Small intestine (tissue), 7 donors: ENCODE results near the gene EYS. TPM values are rescaled to one million over a fixed set of nuclear protein-coding genes. Genes with fewer than 3 reads are reported as not detected.

Experiments used
- DNase-seq, 2 donors: peaks; one replicate each; pipeline versions ENCODE4 v3.0.0 to v3.0.0-alpha.2; 2013
- FAIRE-seq: peaks from 2 replicates; lab custom pipeline; 2012; peaks lifted over from hg19 to GRCh38; lab: Jason Lieb, UNC
- H3K27ac ChIP-seq, 3 donors: one replicate each; pipeline ENCODE4 v1.5.1; 2013; ENCODE audit warnings: low read length in 2 of 3, mild to moderate bottlenecking in 2 of 3, control low read depth in 1 of 3, inconsistent platforms in 1 of 3, low read depth in 1 of 3, moderate library complexity in 1 of 3
- H3K27me3 ChIP-seq, 3 donors: one replicate each; pipeline ENCODE4 v1.6.1; 2013; ENCODE audit warnings: low read length in 3 of 3, inconsistent platforms in 1 of 3; ENCODE audit not compliant: control insufficient read depth in 3 of 3, insufficient read depth in 3 of 3
- H3K36me3 ChIP-seq, 3 donors: one replicate each; pipeline ENCODE4 v1.6.1; 2013; ENCODE audit warnings: low read length in 3 of 3, inconsistent platforms in 1 of 3, low read depth in 1 of 3, mild to moderate bottlenecking in 1 of 3, moderate library complexity in 1 of 3; ENCODE audit not compliant: control insufficient read depth in 3 of 3, insufficient read depth in 2 of 3
- H3K4me1 ChIP-seq, 3 donors: one replicate each; pipeline ENCODE4 v1.6.1; 2013; ENCODE audit warnings: low read length in 2 of 3, inconsistent platforms in 1 of 3, low read depth in 1 of 3, mild to moderate bottlenecking in 1 of 3, moderate library complexity in 1 of 3; ENCODE audit not compliant: control insufficient read depth in 3 of 3, insufficient read depth in 2 of 3
- H3K4me3 ChIP-seq, 3 donors: one replicate each; pipeline ENCODE4 v1.5.1; 2013; ENCODE audit warnings: low read length in 3 of 3, control low read depth in 1 of 3, inconsistent platforms in 1 of 3, low read depth in 1 of 3, mild to moderate bottlenecking in 1 of 3, moderate library complexity in 1 of 3
- H3K9me3 ChIP-seq, 2 donors: one replicate each; pipeline ENCODE4 v1.6.1; 2013; ENCODE audit warnings: low read depth in 1 of 2, low read length in 1 of 2; ENCODE audit not compliant: control insufficient read depth in 2 of 2, insufficient read depth in 1 of 2
- WGBS, 3 donors: extraction: QIAGEN DNeasy Blood & Tissue Kit; methylation state at CpG; one replicate each; pipeline ENCODE4 v1.1.7; 2013; 5-methylcytosine and 5-hydroxymethylcytosine counted together
- polyA plus RNA-seq, 4 donors: library from polyadenylated mRNA; stranded (reverse) in 3 of 4; unstranded in 1 of 4; fragments of 200-250 nt in 3 of 4; fragments of 120-200 nt in 1 of 4; gene quantifications; one replicate each; pipeline versions ENCODE4 v1.2.1 to v1.2.3, GENCODE V29; 2013
- donor health status: healthy with polysubstance abuse.
- donor health status: control.
- donor health status: control.
- donor health status: Bipolar disorder and iron deficiency.
- donor health status: healthy.

Gene EYS
- polyA plus RNA-seq, 4 donors = 0.78 TPM; not detected in 3

- FAIRE-seq = no peak
- H3K27ac ChIP-seq = peak overlapping the region in 1 of 3 donors; percentile 9
Observed at GRCh38 chr6:64504503-64504902, 1202.5 kb downstream of the EYS start.

GRCh38 chr6:64502801-64503200 lies 1204.2 kb downstream of the EYS start:
- Histone ChIP-seq H3K27ac (no peak overlapping the region), H3K4me3 (no peak overlapping the region), H3K27me3 (no peaks in the 10 kb centered on the region), H3K9me3 (no peaks in the 10 kb centered on the region), H3K36me3 (no peaks in the 10 kb centered on the region), H3K4me1 (no peaks in the 10 kb centered on the region)
- no peak for DNase-seq
- FAIRE-seq = no peak
- WGBS, 3 donors = 32 to 47% (median 40%) methylated on average over 2 of the region's 2 CpGs

More at GRCh38 chr6:64504503-64504902, 1202.5 kb downstream of the EYS start:
- no peaks in the 10 kb centered on the region for H3K9me3 ChIP-seq
- H3K36me3 ChIP-seq = no peaks in the 10 kb centered on the region
- H3K27me3 ChIP-seq = no peaks in the 10 kb centered on the region
- no peak overlapping the region for H3K4me3 ChIP-seq
- DNase-seq = no peak
- 45 to 63% (median 48%) methylated on average over 2 of the region's 2 CpGs for WGBS, 3 donors
- no peaks in the 10 kb centered on the region for H3K4me1 ChIP-seq

- H3K27me3 ChIP-seq = no peaks in the 10 kb centered on the region
- H3K27ac ChIP-seq = no peak overlapping the region
- FAIRE-seq (no peak), DNase-seq (no peak)
- H3K4me3 ChIP-seq = no peak overlapping the region
- H3K9me3 ChIP-seq = no peaks in the 10 kb centered on the region
- WGBS, 3 donors = 94 to 97% (median 95%) methylated on average over 2 of the region's 2 CpGs
- H3K4me1 ChIP-seq = no peaks in the 10 kb centered on the region
- H3K36me3 ChIP-seq = no peaks in the 10 kb centered on the region
Observed at GRCh38 chr6:64497634-64498033, 1209.4 kb downstream of the EYS start.

GRCh38 chr6:64489763-64490162 lies 1217.3 kb downstream of the EYS start:
- no peak overlapping the region for H3K27ac ChIP-seq
- 23 to 55% (median 48%) methylated on average over 2 of the region's 2 CpGs for WGBS, 3 donors

GRCh38 chr6:64486578-64487351 lies 1220.3 kb downstream of the EYS start:
- Histone ChIP-seq H3K4me3 (no peak overlapping the region), H3K9me3 (no peaks in the 10 kb centered on the region), H3K27me3 (no peaks in the 10 kb centered on the region), H3K36me3 (no peaks in the 10 kb centered on the region), H3K27ac (no peak overlapping the region), H3K4me1 (no peaks in the 10 kb centered on the region)
- WGBS, 3 donors = 72 to 77% (median 74%) methylated on average over 3 of the region's 3 CpGs
- no peak for DNase-seq
- FAIRE-seq = no peak

More at GRCh38 chr6:64489763-64490162, 1217.3 kb downstream of the EYS start:
- FAIRE-seq (no peak), DNase-seq (no peak)
- Histone ChIP-seq H3K4me3 (no peak overlapping the region), H3K27me3 (no peaks in the 10 kb centered on the region), H3K36me3 (no peaks in the 10 kb centered on the region), H3K4me1 (no peaks in the 10 kb centered on the region), H3K9me3 (no peaks in the 10 kb centered on the region)

- FAIRE-seq (no peak), DNase-seq (no peak)
- Histone ChIP-seq H3K27me3 (no peaks in the 10 kb centered on the region), H3K36me3 (no peaks in the 10 kb centered on the region), H3K4me1 (no peaks in the 10 kb centered on the region), H3K4me3 (no peak overlapping the region), H3K9me3 (no peaks in the 10 kb centered on the region), H3K27ac (no peak overlapping the region)
- 68 to 86% (median 76%) methylated on average over 2 of the region's 2 CpGs for WGBS, 3 donors
Observed at GRCh38 chr6:64483956-64484499, 1223.0 kb downstream of the EYS start.

- 54 to 69% (median 62%) methylated on average over 2 of the region's 2 CpGs for WGBS, 3 donors
- Histone ChIP-seq H3K9me3 (no peaks in the 10 kb centered on the region), H3K4me3 (no peak overlapping the region), H3K4me1 (no peaks in the 10 kb centered on the region), H3K27me3 (no peaks in the 10 kb centered on the region), H3K36me3 (no peaks in the 10 kb centered on the region), H3K27ac (no peak overlapping the region)
- DNase-seq = no peak
- no peak for FAIRE-seq
Observed at GRCh38 chr6:64482631-64483030, 1224.4 kb downstream of the EYS start.

- Histone ChIP-seq H3K9me3 (no peaks in the 10 kb centered on the region), H3K36me3 (no peaks in the 10 kb centered on the region), H3K27me3 (no peaks in the 10 kb centered on the region), H3K4me3 (no peak overlapping the region), H3K27ac (no peak overlapping the region), H3K4me1 (no peaks in the 10 kb centered on the region)
- FAIRE-seq (no peak), DNase-seq (no peak)
- WGBS, 3 donors = 68 to 84% (median 72%) methylated on average over 1 of the region's 1 CpG
Observed at GRCh38 chr6:64479134-64479533, 1227.9 kb downstream of the EYS start.
